ENCODE measurements around the gene GINS2. TPM values are rescaled to one million over a fixed set of nuclear protein-coding genes. Genes with fewer than 3 reads are reported as not detected.

Gene GINS2
- total RNA-seq, 1 experiment from 2014 or later = 11.3 TPM

- no peaks in the 10 kb centered on the region for H3K4me1 Mint-ChIP-seq (ENCODE audit: insufficient read depth, unreplicated experiment)
- intact Hi-C loops (cut with micrococcal nuclease) = no loop called here
- no TSS peak for BruUV-seq (replicated peaks)
These were observed 20.8 kb downstream of the GINS2 start for GRCh38 chr16:85667841-85668413.

GRCh38 chr16:85667261-85667660 is 21.5 kb downstream of the GINS2 start:
- no peak for DNase-seq (ENCODE audit: unreplicated experiment)
- TF ChIP-seq CTCF (IDR thresholded peaks at IDR 0.05; ENCODE audit: unreplicated experiment) = no peak
- Mint-ChIP-seq H3K4me1 (ENCODE audit: insufficient read depth, unreplicated experiment) (no peaks in the 10 kb centered on the region), H3K9me3 (ENCODE audit: unreplicated experiment) (no peaks in the 10 kb centered on the region), H3K27ac (ENCODE audit: low read depth, unreplicated experiment) (no peak overlapping the region), H3K4me3 (ENCODE audit: unreplicated experiment) (no peak overlapping the region), H3K27me3 (ENCODE audit: insufficient read depth, unreplicated experiment) (no peaks in the 10 kb centered on the region), H3K36me3 (ENCODE audit: insufficient read depth, unreplicated experiment) (peaks cover 78% of the 10 kb centered on the region)
- intact Hi-C loops (cut with micrococcal nuclease) = no loop called here
- CTCF ChIA-PET = interaction anchor here (1.1 kb wide), 1 partner anchor 52 kb away, joined by 4 read pairs; no protein-coding TSS in a partner anchor
- POLR2A ChIA-PET = no interaction called here
- BruUV-seq (replicated peaks) = no TSS peak

More at GRCh38 chr16:85667841-85668413, 20.8 kb downstream of the GINS2 start:
- no peak for DNase-seq (ENCODE audit: unreplicated experiment)
- Mint-ChIP-seq H3K36me3 (ENCODE audit: insufficient read depth, unreplicated experiment) (peaks cover 78% of the 10 kb centered on the region), H3K27ac (ENCODE audit: low read depth, unreplicated experiment) (no peak overlapping the region), H3K9me3 (ENCODE audit: unreplicated experiment) (no peaks in the 10 kb centered on the region), H3K27me3 (ENCODE audit: insufficient read depth, unreplicated experiment) (no peaks in the 10 kb centered on the region), H3K4me3 (ENCODE audit: unreplicated experiment) (no peak overlapping the region)
- POLR2A ChIA-PET = interaction anchor here (0.6 kb wide), 1 partner anchor 1478 kb away, joined by 3 read pairs; no protein-coding TSS in a partner anchor
- TF ChIP-seq CTCF (IDR thresholded peaks at IDR 0.05; ENCODE audit: unreplicated experiment) = no peak
- CTCF ChIA-PET = interaction anchor here (0.8 to 1.1 kb wide), 2 partner anchors 8 to 52 kb away, joined by 3 to 4 read pairs; no protein-coding TSS in a partner anchor

GRCh38 chr16:85665929-85666328 is 22.8 kb downstream of the GINS2 start:
- Mint-ChIP-seq H3K27me3 (ENCODE audit: insufficient read depth, unreplicated experiment) (no peaks in the 10 kb centered on the region), H3K27ac (ENCODE audit: low read depth, unreplicated experiment) (no peak overlapping the region), H3K4me3 (ENCODE audit: unreplicated experiment) (no peak overlapping the region), H3K9me3 (ENCODE audit: unreplicated experiment) (no peaks in the 10 kb centered on the region), H3K36me3 (ENCODE audit: insufficient read depth, unreplicated experiment) (peaks cover 78% of the 10 kb centered on the region), H3K4me1 (ENCODE audit: insufficient read depth, unreplicated experiment) (no peaks in the 10 kb centered on the region)
- TF ChIP-seq CTCF (IDR thresholded peaks at IDR 0.05; ENCODE audit: unreplicated experiment) = no peak
- BruUV-seq (replicated peaks) = no TSS peak
- ChIA-PET CTCF (interaction anchor here (0.6 kb wide), 1 partner anchor 885 kb away, joined by 3 read pairs; no protein-coding TSS in a partner anchor), POLR2A (no interaction called here)
- no peak for DNase-seq (ENCODE audit: unreplicated experiment)
- intact Hi-C loops (cut with micrococcal nuclease) = no loop called here

GRCh38 chr16:85665373-85665740 is 23.4 kb downstream of the GINS2 start:
- Mint-ChIP-seq H3K4me3 (ENCODE audit: unreplicated experiment) (no peak overlapping the region), H3K36me3 (ENCODE audit: insufficient read depth, unreplicated experiment) (peaks cover 76% of the 10 kb centered on the region), H3K27ac (ENCODE audit: low read depth, unreplicated experiment) (no peak overlapping the region), H3K27me3 (ENCODE audit: insufficient read depth, unreplicated experiment) (no peaks in the 10 kb centered on the region), H3K4me1 (ENCODE audit: insufficient read depth, unreplicated experiment) (no peaks in the 10 kb centered on the region), H3K9me3 (ENCODE audit: unreplicated experiment) (no peaks in the 10 kb centered on the region)
- no TSS peak for BruUV-seq (replicated peaks)
- ChIA-PET CTCF (no interaction called here), POLR2A (no interaction called here)
- intact Hi-C loops (cut with micrococcal nuclease) = no loop called here
- no peak for TF ChIP-seq CTCF (IDR thresholded peaks at IDR 0.05; ENCODE audit: unreplicated experiment)
- no peak for DNase-seq (ENCODE audit: unreplicated experiment)
